Amniotic epithelial cell (primary cell): ENCODE measurements around the gene CFHR4.
"Not testable (repeated sequence)": the region's sequence is repeated elsewhere in the genome, so short reads cannot be mapped to it uniquely, and the experiment has no call there.

ENCODE experiments used
- DNase-seq: peaks from one replicate; pipeline ENCODE4 v3.0.0-alpha.2; 2010; ENCODE audit warnings: low read depth

Gene CFHR4

DNA sequence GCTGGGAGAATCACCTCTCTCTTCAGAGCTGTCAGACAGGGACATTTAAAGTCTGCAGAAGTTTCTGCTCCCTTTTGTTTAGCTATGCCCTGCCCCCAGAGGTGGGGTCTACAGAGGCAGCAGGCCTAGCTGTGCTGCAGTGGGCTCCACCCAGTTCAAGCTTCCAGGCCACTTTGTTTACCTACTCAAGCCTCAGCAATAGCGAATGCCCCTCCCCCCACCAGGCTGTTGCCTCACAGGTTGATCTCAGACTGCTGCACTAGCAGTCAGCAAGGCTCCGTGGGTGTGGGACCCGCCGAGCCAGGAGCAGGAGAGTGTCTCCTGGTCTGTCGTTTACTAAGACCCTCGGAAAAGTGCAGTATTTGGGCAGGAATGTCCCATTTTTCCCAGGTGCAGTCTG is 53.6 kb downstream of the CFHR4 start:
- DNase-seq: not testable (repeated sequence)

- not testable (repeated sequence) for DNase-seq
Observed at GRCh38 chr1:196943568-196943967, 55.7 kb downstream of the CFHR4 start, which contains the start of gene CFHR2. Gene CFHR2, plus strand, starts transcription at chr1:196943738. Its CDS starts 143 bp downstream, at chr1:196943881.

DNA sequence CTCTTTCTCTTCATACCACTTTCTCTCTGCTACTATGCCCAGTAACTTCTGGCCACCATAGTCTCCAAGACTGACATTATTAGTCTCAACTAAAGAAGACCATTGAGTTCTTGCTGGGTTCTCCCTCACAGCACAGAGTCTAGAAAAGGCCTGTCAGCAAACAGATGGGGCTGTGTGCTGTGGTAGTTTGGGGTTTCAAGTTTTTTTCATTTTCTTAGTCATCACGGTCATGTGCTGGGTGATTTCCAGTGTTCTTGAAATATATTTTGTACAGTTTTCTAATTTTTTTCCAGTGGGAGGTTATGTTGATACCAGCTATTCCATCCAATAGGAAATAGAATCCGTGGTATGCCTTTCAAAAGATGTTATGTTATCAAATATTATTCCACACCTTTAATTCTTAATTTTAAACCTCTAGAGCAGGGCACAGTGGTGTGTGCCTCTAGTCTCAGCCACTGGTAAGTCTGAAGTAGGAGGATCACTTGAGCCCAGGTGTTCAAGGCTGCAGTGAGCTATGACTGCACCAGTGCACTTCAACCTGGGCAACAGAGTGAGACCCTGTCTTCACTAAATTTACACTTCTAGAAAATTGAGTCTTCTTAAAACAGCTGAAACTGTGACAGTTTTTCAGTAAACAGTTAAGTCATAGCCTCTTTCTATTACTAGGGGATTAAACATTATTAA is 64.0 kb downstream of the CFHR4 start:
- DNase-seq: no peak

GRCh38 chr1:196954778-196955177 is 66.9 kb downstream of the CFHR4 start:
- DNase-seq: no peak

DNA sequence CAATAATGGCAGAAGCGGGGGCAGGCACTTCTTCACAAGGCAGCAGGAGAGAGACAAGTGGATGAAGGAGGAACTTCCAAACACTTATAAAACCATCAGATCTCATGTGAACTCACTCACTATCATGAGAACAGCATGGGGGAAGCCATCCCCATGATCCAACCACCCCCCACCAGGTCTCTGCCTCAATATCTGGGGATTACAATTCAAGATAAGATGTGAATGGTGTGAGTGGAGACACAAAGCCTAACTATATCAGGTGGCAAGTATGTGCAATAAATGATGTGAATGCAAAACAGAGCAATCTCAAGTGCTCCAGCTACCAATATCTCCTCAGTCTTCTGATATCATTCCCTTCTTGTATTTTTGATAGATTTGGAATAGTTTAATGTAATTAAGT is 68.1 kb downstream of the CFHR4 start:
- no peak for DNase-seq

DNA sequence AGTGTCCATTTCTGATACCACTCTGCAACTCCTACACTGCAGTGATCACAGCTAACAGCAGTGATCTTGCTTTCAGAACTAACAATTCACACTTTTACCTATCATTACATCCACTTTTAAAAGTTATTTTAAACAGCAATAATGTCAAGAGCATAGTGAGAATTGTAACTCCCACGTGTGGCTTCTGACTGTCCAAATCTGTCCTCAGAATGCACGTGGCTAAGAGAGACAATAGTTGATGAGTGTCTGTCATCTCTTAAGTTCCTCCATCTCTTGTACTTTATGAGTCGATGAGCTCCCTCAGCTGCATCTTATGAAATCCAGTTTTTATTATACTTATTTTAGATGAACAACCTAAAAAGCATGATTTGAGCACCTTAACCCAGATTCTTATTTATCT is 73.0 kb downstream of the CFHR4 start:
- no peak for DNase-seq
